Neural progenitor cell (in vitro differentiated cells): Measurements from ENCODE around the gene WNT8A. TPM values are rescaled to one million over a fixed set of nuclear protein-coding genes. Genes with fewer than 3 reads are reported as not detected.

ENCODE experiments used
- DNase-seq: peaks from one replicate; pipeline ENCODE4 v3.0.0-alpha.2; 2016; ENCODE audit warnings: low spot score
- H2AFZ ChIP-seq: fragments of 200-600 bp; sonication (generic); replicated peaks from 2 replicates; pipeline ENCODE4 v1.6.1; 2016; ENCODE audit warnings: antibody characterized with exemption
- H3F3A ChIP-seq: fragments of 200-600 bp; sonication (generic); 2 replicates; pipeline ENCODE4 v1.6.1; 2016; ENCODE audit warnings: antibody characterized with exemption, low read depth
- H3K27ac ChIP-seq: fragments of 200-600 bp; sonication (generic); 2 replicates; pipeline ENCODE4 v1.5.1; 2016; ENCODE audit warnings: mild to moderate bottlenecking
- H3K27me3 ChIP-seq: fragments of 200-600 bp; sonication (generic); 2 replicates; pipeline ENCODE4 v1.6.1; 2016; ENCODE audit warnings: mild to moderate bottlenecking, moderate library complexity
- H3K36me3 ChIP-seq: fragments of 200-600 bp; sonication (generic); 2 replicates; pipeline ENCODE4 v1.5.1; 2016
- H3K4me1 ChIP-seq: fragments of 200-600 bp; sonication (generic); 2 replicates; pipeline ENCODE4 v1.6.1; 2016; ENCODE audit warnings: mixed run types
- H3K4me2 ChIP-seq: fragments of 200-600 bp; sonication (generic); 2 replicates; pipeline ENCODE4 v1.6.1; 2016
- H3K4me3 ChIP-seq: fragments of 200-600 bp; sonication (generic); 2 replicates; pipeline ENCODE4 v1.5.1; 2016
- H3K79me2 ChIP-seq: fragments of 200-600 bp; sonication (generic); 2 replicates; pipeline ENCODE4 v1.6.1; 2016; ENCODE audit warnings: low read depth
- H3K9ac ChIP-seq: fragments of 200-600 bp; sonication (generic); 2 replicates; pipeline ENCODE4 v1.6.1; 2016
- H3K9me3 ChIP-seq: fragments of 200-600 bp; sonication (generic); 2 replicates; pipeline ENCODE4 v1.5.1; 2016; ENCODE audit warnings: low read depth
- H4K20me1 ChIP-seq: fragments of 200-600 bp; sonication (generic); 2 replicates; pipeline ENCODE4 v1.6.1; 2016; ENCODE audit warnings: low read depth
- H3K27ac Mint-ChIP-seq: 3 replicates; pipeline ENCODE4 v1.8.0; 2021; ENCODE audit warnings: mixed read lengths
- H3K27me3 Mint-ChIP-seq: 2 replicates; pipeline ENCODE4 v1.8.0; 2022; ENCODE audit warnings: low read depth, mild to moderate bottlenecking, inconsistent platforms, moderate library complexity, mixed read lengths; ENCODE audit not compliant: insufficient read depth
- H3K36me3 Mint-ChIP-seq: 3 replicates; pipeline ENCODE4 v1.8.0; 2021; ENCODE audit warnings: mixed read lengths
- H3K4me1 Mint-ChIP-seq: 3 replicates; pipeline ENCODE4 v1.8.0; 2021; ENCODE audit warnings: mixed read lengths
- H3K4me3 Mint-ChIP-seq: 3 replicates; pipeline ENCODE4 v1.8.0; 2021; ENCODE audit warnings: mild to moderate bottlenecking, moderate library complexity, mixed read lengths
- H3K9me3 Mint-ChIP-seq: 3 replicates; pipeline ENCODE4 v1.8.0; 2020; ENCODE audit warnings: mixed read lengths
- EZH2 ChIP-seq: fragments of 200-600 bp; sonication (generic); IDR thresholded peaks from 2 replicates; pipeline ENCODE4 v1.6.1; 2017; ENCODE audit warnings: antibody characterized with exemption, mild to moderate bottlenecking, moderate library complexity
- EZH2phosphoT487 ChIP-seq: fragments of 200-600 bp; sonication (generic); IDR thresholded peaks from 2 replicates; pipeline ENCODE4 v1.6.1; 2017; ENCODE audit warnings: antibody characterized with exemption
- total RNA-seq: library from RNA; depleted of rRNA; stranded (reverse); fragments of >200 nt; gene quantifications from 2 replicates; pipeline ENCODE4 v1.2.3, GENCODE V29; 2015; ENCODE audit warnings: low replicate concordance
- TF ChIP-seq, protein P1 (sequence below): fragments of 200-600 bp; sonication (generic); IDR thresholded peaks from 2 replicates; pipeline ENCODE4 v1.5.1; 2017; ENCODE audit warnings: antibody characterized with exemption, mild to moderate bottlenecking

WNT8A gene
- total RNA-seq, 1 donor from 2014 or later: not detected

DNA sequence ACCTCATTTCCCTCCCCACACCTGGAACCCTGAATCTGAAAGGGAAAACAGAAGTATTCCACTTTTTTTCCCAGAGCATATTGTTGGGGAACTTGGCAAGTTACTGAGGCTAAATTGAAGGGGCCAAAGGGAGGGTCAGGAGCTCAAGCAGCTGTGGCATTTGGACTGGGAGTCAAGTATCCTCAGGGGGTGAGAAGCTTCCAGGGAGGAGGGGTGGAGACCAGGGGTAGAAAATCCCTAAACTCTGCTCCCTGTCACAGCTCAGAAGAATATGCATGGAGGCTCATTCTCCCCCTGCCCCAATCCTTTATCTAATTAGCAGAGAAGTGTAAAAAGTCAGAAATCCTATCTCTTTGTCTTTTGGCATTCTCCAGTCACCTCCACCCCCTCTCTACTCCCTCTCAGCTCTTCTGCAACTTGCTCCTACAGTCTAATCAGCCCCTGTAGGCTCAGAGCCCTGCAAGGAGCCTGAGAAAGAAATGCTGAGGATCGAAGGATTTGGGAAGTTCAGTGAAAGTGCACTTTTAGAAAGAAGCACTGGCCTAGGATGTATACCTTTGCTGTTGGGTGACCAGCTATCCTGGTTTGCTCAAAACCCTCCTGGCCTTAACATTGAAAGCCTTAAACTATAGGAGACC, 5.7 kb upstream of the WNT8A start:
- DNase-seq: peak; percentile 39
- no peaks in the 10 kb centered on the region for H3K36me3 ChIP-seq
- Mint-ChIP-seq H3K27ac (peak overlapping the region; percentile 57), H3K27me3 (no peaks in the 10 kb centered on the region), H3K4me3 (no peak overlapping the region), H3K9me3 (no peaks in the 10 kb centered on the region), H3K36me3 (no peaks in the 10 kb centered on the region), H3K4me1 (peaks cover 12% of the 10 kb centered on the region)
- no peaks in the 10 kb centered on the region for H3K79me2 ChIP-seq
- H2AFZ ChIP-seq: peak overlapping the region; percentile 10
- no peaks in the 10 kb centered on the region for H3K27me3 ChIP-seq
- peaks cover 29% of the 10 kb centered on the region for H3K4me1 ChIP-seq
- no peak overlapping the region for H3K4me3 ChIP-seq
- no peaks in the 10 kb centered on the region for H4K20me1 ChIP-seq
- H3K4me2 ChIP-seq: peak overlapping the region; percentile 58
- H3F3A ChIP-seq: peaks cover 39% of the 10 kb centered on the region
- H3K9me3 ChIP-seq: no peaks in the 10 kb centered on the region
- peak overlapping the region; percentile 64 for H3K27ac ChIP-seq
- no peak overlapping the region for H3K9ac ChIP-seq
- no peak for TF ChIP-seq EZH2
- no peak for TF ChIP-seq EZH2phosphoT487
- TF ChIP-seq, protein P1, sequence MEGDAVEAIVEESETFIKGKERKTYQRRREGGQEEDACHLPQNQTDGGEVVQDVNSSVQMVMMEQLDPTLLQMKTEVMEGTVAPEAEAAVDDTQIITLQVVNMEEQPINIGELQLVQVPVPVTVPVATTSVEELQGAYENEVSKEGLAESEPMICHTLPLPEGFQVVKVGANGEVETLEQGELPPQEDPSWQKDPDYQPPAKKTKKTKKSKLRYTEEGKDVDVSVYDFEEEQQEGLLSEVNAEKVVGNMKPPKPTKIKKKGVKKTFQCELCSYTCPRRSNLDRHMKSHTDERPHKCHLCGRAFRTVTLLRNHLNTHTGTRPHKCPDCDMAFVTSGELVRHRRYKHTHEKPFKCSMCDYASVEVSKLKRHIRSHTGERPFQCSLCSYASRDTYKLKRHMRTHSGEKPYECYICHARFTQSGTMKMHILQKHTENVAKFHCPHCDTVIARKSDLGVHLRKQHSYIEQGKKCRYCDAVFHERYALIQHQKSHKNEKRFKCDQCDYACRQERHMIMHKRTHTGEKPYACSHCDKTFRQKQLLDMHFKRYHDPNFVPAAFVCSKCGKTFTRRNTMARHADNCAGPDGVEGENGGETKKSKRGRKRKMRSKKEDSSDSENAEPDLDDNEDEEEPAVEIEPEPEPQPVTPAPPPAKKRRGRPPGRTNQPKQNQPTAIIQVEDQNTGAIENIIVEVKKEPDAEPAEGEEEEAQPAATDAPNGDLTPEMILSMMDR: no peak

DNA sequence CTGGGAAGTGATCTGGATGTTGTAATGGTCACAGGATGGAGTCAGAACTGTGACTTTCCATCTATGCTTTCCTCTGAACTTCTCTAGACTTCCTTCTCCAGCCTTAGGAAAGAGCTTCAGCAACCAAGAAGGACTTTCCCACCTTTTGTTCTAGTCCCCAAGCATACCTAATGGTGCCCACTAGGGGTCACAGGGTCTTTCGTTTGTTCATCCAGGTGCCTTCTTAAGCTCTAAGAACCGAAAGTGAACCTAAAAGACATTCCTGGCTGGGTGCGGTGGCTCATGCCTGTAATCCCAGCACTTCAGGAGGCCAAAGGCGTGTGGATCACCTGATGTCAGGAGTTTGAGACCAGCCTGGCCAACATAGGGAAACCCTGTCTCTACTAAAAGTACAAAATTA, 1.8 kb upstream of the WNT8A start:
- no peak overlapping the region for H2AFZ ChIP-seq
- H3K36me3 ChIP-seq: no peaks in the 10 kb centered on the region
- H3K4me3 Mint-ChIP-seq: no peak overlapping the region
- H3K4me1 ChIP-seq: peaks cover 26% of the 10 kb centered on the region
- no peak overlapping the region for H3K27ac ChIP-seq
- no peak overlapping the region for H3K4me2 ChIP-seq
- no peaks in the 10 kb centered on the region for H3K9me3 Mint-ChIP-seq
- no peaks in the 10 kb centered on the region for H3K27me3 ChIP-seq
- peaks cover 10% of the 10 kb centered on the region for H3K4me1 Mint-ChIP-seq
- no peak overlapping the region for H3K9ac ChIP-seq
- no peaks in the 10 kb centered on the region for H3K36me3 Mint-ChIP-seq
- H3K79me2 ChIP-seq: no peaks in the 10 kb centered on the region
- H3K27ac Mint-ChIP-seq: no peak overlapping the region
- no peaks in the 10 kb centered on the region for H3K27me3 Mint-ChIP-seq
- no peaks in the 10 kb centered on the region for H4K20me1 ChIP-seq
- peaks cover 19% of the 10 kb centered on the region for H3F3A ChIP-seq
- no peak overlapping the region for H3K4me3 ChIP-seq
- TF ChIP-seq EZH2phosphoT487: no peak
- TF ChIP-seq, protein P1: peak; percentile 16
- no peak for DNase-seq
- no peaks in the 10 kb centered on the region for H3K9me3 ChIP-seq

DNA sequence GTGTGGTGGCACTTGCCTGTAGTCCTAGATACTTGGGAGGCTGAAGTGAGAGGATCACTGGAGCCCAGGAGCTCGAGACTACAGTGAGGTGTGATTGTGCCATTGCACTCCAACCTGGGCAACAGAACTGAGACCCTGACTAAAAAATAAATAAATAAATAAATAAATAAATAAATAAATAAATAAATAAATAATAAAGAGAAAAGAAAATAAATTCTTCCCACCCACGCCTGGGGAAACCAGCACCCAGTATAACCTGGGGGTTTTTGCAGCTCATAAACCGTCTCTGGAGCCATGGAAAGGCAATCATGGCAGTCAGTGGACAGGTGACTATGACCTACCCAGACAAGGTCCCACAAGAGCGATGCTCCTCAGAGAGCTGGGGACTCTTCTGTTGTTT, 7.9 kb downstream of the WNT8A start:
- no peaks in the 10 kb centered on the region for H4K20me1 ChIP-seq
- peaks cover 15% of the 10 kb centered on the region for H3K4me1 ChIP-seq
- H3K9ac ChIP-seq: no peak overlapping the region
- H3K9me3 ChIP-seq: no peaks in the 10 kb centered on the region
- no peak overlapping the region for H3K4me3 ChIP-seq
- Mint-ChIP-seq H3K4me3 (no peak overlapping the region), H3K36me3 (no peaks in the 10 kb centered on the region), H3K4me1 (peaks cover 16% of the 10 kb centered on the region), H3K27me3 (peaks cover 5% of the 10 kb centered on the region), H3K27ac (no peak overlapping the region), H3K9me3 (no peaks in the 10 kb centered on the region)
- no peak overlapping the region for H2AFZ ChIP-seq
- H3K36me3 ChIP-seq: no peaks in the 10 kb centered on the region
- DNase-seq: no peak
- peaks cover 5% of the 10 kb centered on the region for H3F3A ChIP-seq
- no peak for TF ChIP-seq EZH2phosphoT487
- TF ChIP-seq, protein P1: no peak
- no peak for TF ChIP-seq EZH2
- no peaks in the 10 kb centered on the region for H3K79me2 ChIP-seq
- peaks cover 14% of the 10 kb centered on the region for H3K27me3 ChIP-seq
- no peak overlapping the region for H3K27ac ChIP-seq
- no peak overlapping the region for H3K4me2 ChIP-seq
